GM18867 (cell line): ENCODE results near the gene ULK1.

Source experiments
- ATAC-seq: cut with Tn5 transposase; IDR thresholded peaks from one replicate; pipeline ENCODE4 v1.9.1; 2021; ENCODE audit warnings: mild to moderate bottlenecking, moderate library complexity; ENCODE audit not compliant: unreplicated experiment

Gene ULK1

GRCh38 chr12:131905630-131906091, 11.2 kb downstream of the ULK1 start:
- ATAC-seq, result no peak

DNA sequence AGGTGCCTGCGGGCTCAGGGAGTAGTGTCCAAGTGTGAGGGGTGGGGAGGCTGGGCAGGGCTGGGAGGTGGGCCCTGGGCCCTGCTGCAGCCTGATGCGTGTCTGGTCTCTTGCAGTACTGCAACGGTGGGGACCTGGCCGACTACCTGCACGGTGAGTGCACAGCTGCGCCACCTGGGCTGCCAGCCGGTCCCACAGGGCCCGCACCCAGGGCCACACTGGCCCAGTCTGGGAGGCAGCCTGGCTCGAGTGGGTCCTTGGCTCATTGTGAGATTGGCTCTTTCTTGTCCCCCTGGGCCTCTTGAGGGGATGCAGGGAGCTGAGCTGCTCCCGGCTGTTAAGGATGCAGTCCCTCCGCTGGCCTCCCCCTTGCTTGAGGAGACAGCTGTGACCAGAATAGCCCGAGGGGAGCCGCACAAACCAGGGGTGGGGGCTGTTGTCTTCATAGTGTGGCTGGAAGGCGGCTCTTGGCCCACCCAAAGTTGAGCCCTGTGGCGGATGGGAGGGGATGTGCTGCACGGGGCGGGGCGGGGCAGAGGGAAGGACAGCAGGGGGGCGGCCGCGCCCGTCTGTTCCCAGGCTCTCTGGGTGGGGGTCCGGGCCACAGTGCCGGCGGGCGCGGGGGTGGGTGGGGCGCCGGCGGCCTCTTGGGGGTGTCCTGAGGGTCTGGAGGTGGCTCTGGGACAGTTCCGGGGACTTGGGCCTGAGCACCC, 13.1 kb downstream of the ULK1 start:
- no peak for ATAC-seq

DNA sequence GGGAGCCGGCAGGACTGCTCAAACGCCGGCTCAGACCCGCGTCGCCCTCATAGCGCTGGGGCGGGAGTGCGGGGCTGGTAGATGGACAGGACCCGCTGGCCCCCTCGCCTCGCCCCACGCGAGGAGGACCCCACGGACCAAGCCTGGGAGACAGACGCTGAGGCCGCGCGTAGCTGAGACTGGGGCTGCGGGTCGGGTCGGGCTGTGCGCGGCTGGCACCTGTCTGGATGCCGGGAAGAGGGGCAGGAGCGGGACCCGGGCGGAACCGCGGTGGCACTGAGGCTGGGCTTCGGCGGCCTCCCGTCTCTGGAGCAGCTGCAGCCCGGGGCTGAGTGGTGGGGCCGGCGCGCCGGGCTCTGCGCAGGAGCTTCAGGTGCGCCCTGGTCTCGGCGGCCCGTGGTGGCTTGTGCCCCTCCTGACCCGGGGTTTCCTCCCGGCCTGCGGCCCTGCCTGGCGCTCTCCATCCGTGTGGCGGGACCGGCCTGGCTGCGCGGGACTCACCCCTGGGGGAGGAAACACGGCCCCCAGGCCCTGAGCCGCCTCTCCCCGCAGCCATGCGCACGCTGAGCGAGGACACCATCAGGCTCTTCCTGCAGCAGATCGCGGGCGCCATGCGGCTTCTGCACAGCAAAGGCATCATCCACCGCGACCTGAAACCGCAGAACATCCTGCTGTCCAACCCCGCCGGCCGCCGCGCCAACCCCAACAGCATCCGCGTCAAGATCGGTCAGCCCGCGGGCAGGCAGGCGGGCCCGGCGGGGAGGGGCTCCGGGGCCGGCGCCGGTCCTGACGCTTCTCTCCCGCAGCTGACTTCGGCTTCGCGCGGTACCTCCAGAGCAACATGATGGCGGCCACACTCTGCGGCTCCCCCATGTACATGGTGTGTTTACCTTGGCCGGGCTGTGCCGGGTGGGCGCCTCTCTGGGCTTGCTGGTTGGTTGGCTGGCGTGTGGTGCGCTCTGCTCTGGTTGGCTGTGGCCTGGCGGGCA, 14.0 kb downstream of the ULK1 start:
- ATAC-seq, result no peak

DNA sequence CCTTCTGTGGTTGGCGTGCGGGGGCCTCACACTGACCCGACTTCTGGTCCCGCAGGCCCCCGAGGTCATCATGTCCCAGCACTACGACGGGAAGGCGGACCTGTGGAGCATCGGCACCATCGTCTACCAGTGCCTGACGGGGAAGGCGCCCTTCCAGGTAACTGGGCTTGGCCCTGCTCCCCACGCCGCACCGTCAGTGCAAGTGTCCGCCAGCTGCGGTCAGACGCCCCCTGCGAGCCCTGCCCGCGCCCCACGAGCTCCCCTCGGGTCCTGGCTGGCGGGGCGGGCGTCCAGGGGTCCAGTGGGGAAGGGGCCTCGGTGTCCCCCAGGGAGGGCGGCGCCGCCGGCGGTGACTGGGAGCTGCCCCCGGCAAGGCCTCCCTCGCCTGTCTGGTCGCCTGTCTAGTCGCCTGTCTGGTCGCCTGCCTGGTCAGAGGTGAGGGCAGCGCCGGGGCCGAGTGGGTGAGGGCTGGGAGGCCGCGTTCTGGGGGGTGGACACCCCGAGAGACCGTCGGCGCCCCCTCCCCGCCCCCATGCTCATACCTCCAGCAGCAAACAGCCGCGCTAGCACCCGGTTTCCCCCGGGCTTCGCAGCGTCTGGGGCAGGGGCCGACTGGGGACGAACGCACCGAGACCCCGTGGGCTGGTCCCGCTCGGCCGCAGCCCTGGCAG, 14.8 kb downstream of the ULK1 start:
- ATAC-seq, result no peak

- no peak for ATAC-seq
These were observed 15.4 kb downstream of the ULK1 start for GRCh38 chr12:131909752-131910219.

DNA sequence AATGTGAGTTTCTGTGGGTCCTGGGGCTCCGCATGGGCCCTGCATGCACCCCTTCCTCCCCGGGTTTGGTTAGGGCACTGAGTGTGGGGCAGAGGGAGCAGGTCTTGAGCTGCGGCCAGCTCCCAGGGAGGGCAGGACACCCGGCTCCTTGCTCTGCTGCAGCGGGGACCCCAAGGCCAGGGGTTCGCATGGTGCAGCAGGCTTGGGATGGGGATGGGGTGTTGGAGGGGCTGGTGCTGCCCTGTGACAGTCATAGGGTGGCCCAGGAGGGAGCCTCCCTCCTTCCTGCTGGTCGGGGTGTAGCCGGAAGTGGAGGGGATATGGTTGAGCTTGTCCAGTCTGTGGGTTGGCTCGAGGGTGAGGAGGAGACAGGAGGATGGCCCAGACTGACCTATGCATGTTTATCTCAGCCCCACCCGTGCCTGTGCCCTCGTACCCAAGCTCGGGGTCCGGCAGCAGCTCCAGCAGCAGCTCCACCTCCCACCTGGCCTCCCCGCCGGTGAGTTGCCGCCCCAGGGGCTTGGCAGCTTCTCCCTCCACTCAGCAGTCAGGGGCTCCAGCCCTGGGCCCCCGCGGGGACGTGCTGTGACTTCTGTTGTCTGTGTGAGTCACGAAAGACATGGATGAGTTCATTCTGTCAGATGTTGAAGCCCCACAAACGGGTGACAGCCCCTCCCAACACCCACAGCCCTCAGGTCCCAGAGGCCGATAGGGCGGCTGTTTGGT, 16.0 kb downstream of the ULK1 start:
- no peak for ATAC-seq

- no peak for ATAC-seq
These were observed 16.7 kb downstream of the ULK1 start for GRCh38 chr12:131911028-131911650.

DNA sequence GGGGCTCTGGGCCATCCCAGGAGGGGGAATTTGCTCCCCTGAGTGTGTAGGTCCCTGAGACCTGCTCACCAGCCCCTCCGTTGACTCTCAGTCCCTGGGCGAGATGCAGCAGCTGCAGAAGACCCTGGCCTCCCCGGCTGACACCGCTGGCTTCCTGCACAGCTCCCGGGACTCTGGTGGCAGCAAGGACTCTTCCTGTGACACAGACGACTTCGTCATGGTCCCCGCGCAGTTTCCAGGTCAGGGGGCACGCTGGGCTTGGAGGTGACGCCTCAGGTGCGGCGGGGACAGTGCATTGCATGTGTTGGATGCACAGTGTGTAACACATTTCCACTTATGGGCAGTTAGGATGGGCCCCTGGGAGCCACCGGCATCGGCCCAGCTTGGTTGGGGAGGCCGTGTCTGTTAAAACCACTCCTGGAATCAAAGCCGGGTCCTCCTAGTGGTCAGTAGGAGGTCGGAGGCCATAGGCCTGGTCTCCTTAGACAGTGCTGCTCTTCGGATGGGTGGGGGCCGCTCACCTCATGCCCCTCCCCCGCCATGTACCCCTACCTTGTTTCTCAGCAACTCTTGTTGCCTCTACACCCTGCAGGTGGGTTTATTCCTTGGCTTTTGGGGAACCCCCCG, 17.5 kb downstream of the ULK1 start:
- ATAC-seq, result no peak

DNA sequence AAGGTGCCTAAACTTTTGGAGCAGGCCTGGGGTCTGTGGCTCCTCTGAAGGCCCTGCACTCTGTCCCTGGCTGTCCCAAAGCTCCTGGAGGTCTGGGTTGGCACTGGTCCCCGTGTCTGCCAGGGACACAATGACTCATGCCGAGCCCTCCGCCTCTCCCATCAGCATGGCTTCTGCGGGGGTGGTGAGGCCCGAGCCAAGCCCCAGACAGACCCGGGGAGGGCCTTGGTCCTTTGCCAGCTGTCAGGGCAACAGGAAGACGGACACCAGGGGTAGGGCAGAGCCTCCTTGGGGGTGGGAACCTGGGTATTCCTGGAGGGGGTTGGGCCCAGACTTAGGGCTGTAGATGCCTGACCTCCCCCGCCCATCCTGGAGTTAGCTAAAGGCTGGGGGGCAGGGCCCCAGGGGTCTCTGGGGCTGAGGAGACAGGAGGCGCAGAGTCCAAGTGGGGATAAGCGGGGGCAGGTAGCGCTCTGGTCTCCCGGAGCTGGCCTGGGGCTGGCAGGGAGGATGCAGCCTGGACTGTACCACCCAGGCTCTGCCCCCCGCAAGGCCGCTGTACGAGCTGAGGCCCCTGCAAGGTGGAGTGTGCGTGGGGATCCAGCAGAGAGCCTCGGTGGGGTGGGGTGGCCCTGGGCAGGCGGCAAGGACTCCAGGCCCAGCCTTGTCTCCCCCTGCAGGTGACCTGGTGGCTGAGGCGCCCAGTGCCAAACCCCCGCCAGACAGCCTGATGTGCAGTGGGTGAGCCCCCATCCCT, 18.3 kb downstream of the ULK1 start:
- ATAC-seq, result no peak

GRCh38 chr12:131913666-131914065, 19.2 kb downstream of the ULK1 start:
- ATAC-seq, result no peak

DNA sequence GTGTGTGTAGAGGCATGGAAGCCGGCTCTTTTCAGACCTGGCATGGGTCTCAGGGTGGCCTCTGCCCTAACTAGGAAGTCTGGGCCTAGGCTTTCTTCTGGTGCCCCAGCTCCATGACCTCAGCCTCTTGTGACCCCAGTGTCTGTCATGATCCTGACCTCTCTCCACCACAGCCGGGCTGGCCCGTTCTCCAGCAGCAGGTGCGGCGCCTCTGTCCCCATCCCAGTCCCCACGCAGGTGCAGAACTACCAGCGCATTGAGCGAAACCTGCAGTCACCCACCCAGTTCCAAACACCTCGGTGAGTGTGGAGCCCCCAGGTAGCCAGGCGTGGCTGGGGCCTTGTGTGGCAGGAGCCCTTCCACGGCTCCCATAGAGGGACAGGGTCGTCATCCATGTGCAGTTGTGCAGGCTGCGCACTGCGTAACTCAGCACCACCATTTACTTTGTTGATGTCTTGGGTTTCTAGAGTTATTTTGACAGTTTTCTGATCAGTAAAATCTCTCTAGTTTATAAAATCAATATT, 19.8 kb downstream of the ULK1 start:
- ATAC-seq, result no peak

GRCh38 chr12:131915000-131915689, 20.7 kb downstream of the ULK1 start:
- ATAC-seq, result no peak

DNA sequence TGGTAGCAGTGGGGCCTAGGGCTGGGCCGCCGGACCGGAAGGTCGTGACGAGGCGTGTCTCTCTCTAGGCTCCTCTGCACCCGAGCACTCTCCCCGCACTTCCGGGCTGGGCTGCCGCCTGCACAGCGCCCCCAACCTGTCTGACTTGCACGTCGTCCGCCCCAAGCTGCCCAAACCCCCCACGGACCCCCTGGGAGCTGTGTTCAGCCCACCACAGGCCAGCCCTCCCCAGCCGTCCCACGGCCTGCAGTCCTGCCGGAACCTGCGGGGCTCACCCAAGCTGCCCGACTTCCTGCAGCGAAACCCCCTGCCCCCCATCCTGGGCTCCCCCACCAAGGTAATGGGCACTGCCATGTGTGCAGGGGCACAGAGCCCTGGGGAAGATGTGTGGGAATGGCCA, 21.4 kb downstream of the ULK1 start:
- no peak for ATAC-seq

GRCh38 chr12:131916306-131917138, 22.1 kb downstream of the ULK1 start:
- ATAC-seq, result no peak

- no peak for ATAC-seq
These were observed 22.8 kb downstream of the ULK1 start for GRCh38 chr12:131917139-131917710.

- no peak for ATAC-seq
These were observed 23.4 kb downstream of the ULK1 start for GRCh38 chr12:131917711-131918306.
